GM12874 (cell line): ENCODE measurements around the gene BPIFB4.

Experiments used
- TF ChIP-seq, protein P1 (sequence below): IDR thresholded peaks from 2 replicates; pipeline ENCODE4 v1.5.1; 2011; ENCODE audit warnings: low read depth, mild to moderate bottlenecking, control low read depth, low read length, moderate library complexity; ENCODE audit not compliant: insufficient read depth

BPIFB4 gene

DNA sequence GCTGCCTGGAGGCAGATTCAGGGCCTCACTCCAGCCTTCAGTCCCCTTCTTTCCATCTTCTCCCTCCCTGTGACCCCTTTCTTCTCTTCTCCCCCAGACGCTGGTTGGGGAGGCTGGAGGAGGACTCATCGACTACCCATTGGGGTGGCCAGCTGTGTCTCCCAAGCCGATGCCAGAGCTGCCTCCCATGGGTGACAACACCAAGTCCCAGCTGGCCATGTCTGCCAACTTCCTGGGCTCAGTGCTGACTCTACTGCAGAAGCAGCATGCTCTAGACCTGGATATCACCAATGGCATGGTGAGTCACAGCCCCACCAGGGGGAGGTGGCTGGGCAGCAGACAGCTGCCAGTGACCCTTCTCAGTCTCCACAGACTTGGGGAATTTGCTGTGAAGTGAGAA, 12.9 kb downstream of the BPIFB4 start:
- TF ChIP-seq, protein P1, sequence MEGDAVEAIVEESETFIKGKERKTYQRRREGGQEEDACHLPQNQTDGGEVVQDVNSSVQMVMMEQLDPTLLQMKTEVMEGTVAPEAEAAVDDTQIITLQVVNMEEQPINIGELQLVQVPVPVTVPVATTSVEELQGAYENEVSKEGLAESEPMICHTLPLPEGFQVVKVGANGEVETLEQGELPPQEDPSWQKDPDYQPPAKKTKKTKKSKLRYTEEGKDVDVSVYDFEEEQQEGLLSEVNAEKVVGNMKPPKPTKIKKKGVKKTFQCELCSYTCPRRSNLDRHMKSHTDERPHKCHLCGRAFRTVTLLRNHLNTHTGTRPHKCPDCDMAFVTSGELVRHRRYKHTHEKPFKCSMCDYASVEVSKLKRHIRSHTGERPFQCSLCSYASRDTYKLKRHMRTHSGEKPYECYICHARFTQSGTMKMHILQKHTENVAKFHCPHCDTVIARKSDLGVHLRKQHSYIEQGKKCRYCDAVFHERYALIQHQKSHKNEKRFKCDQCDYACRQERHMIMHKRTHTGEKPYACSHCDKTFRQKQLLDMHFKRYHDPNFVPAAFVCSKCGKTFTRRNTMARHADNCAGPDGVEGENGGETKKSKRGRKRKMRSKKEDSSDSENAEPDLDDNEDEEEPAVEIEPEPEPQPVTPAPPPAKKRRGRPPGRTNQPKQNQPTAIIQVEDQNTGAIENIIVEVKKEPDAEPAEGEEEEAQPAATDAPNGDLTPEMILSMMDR, result no peak

DNA sequence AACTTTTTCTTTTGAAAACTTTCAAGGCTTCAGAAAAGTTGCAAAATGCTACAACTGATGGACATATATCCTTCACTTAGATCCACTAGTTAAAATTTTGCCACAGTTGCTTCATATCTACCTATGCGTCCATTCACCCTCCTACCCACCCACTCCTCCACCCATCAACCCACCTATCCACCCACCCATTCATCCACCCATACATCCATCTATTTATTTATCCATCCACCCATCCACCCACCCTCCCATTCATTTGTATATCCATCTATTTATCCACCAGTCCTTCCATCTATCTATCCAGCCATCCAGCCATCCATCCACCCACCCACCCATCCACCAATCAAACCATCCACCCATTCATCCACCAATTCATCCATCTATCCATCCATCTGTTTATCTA, 13.6 kb downstream of the BPIFB4 start:
- TF ChIP-seq, protein P1, result no peak

DNA sequence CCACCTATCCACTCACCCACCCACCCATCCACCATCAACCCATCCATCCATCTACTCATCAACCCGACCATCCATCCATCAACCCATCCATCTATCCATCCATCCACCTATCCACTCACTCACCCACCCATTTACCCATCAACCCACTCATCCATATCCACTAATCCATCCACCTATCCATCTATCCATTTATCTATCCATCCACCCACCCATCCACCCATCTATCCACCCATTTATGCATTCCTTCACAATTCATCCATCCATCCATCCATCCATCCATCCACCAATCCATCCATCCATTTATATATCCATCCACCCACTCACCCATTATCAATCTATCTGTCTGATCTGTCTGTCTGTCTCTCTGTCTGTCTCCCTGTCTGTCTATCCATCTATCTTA, 14.1 kb downstream of the BPIFB4 start:
- TF ChIP-seq, protein P1, result no peak

DNA sequence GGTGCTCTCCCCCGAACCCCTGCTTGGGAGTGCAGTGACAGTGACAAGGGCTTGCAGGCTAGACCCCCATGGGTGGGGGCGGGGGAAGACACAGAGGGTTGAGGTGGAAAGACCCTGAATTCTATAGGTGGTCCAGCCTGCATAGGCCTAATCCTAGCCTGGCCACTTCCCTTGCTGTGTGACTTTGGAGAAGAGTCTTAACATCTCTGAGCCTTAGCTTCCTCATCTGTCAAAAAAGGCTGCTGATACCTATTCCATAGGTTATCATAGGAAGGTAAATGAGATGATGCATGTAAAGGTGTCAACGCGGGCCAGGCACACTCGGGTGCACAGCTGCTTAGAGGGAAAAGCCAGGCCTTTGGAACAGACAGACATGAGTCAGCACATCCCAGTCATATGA, 15.8 kb downstream of the BPIFB4 start:
- TF ChIP-seq, protein P1, result no peak

DNA sequence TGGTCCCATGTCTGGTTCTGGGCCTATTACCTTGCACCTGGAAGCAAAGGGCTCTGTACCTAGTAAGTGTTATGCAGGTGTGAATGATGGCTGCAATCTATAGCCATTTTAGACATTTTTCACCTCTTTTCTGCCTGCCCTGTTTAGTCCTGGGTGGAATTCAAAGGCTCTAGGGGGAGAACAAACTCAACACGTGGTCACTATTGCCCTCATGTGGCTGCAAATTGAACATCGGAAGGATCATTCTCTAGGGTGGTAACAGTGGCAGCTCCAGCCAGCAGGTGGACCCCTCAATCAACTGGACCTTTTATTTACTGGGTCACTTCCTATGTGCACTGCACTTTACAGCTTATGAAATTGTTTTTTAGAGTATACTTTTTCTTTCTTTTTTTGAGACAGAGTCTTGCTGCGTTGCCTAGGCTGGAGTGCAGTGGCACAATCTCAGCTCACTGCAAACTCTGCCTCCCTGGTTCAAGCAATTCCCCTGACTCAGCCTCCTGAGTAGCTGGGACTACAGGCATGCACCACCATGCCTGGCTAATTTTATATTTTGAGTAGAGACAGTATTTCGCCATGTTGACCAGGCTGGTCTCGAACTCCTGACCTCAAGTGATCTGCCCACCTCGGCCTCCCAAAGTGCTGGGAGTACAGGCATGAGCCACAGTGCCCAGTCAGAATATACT, 16.6 kb downstream of the BPIFB4 start:
- TF ChIP-seq, protein P1, result peak; percentile 61

DNA sequence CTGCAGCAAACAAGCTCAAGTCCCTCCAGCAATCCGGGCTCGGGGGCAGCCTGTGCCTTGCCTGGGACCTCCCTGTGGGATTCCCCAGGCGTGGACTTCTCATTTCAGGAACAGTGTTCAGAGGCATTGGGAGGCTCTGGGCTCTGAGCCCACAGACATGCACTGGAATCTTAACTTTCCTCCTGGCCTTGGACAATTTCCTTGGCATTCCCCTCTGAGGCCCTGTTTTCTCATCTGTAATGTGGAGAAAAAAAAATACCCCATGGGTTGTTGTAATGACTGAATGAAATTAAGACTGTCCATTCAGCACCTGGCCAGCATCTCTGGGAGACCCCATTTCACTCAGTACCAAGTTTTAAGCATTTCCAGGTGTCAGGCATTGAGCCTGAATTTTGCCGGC, 17.6 kb downstream of the BPIFB4 start:
- TF ChIP-seq, protein P1, result no peak

DNA sequence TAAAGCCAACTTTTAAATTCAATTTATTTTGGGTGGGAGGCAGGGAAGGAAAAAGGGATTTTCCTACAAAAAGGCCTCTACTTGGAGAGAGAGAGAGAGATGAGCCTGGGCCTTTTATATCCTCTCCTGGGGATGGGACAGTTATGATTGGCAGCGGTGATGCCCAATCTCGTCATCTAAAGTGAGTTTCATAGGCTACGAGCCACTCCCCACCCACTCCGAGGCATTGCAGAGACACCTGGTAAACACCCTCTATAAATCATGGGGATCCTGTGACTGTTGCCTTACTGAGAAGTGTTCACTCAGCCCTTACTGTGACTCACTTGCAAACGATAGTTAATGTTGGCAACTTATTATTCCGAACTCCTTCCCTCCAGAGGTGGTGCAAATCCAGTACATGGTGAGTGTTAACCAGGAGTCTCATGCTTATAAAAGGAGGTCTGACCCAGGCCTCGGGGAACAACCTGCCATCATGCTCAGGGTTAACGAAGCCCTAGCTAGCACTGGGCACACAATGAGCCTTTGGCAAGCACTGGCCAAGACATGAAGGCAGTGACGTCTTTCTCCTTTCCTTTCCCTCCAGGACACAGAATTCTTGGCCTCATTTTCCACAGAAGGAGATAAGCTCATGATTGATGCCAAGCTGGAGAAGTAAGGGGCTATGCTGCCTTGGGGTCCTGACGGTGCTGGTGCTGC, 20.5 kb downstream of the BPIFB4 start:
- TF ChIP-seq, protein P1, result no peak
